ENCODE data around the gene CDK11A. TPM values are rescaled to one million over a fixed set of nuclear protein-coding genes. Genes with fewer than 3 reads are reported as not detected.

CDK11A gene
- total RNA-seq, 1 experiment from 2014 or later = 36.2 TPM

GRCh38 chr1:1755426-1755825 is 31.3 kb upstream of the CDK11A start:
- H3K4me1 Mint-ChIP-seq (ENCODE audit: low read depth, unreplicated experiment) = peaks cover 27% of the 10 kb centered on the region
- H3K4me3 Mint-ChIP-seq (ENCODE audit: low read depth, unreplicated experiment) = no peak overlapping the region
- peaks cover 34% of the 10 kb centered on the region for H3K36me3 Mint-ChIP-seq (ENCODE audit: insufficient read depth, unreplicated experiment)
- intact Hi-C loops (cut with micrococcal nuclease; ENCODE audit: unreplicated experiment) = no loop called here
- H3K27ac Mint-ChIP-seq (ENCODE audit: unreplicated experiment) = no peak overlapping the region
- TF ChIP-seq CTCF (IDR thresholded peaks at IDR 0.05; ENCODE audit: unreplicated experiment) = no peak
- no peaks in the 10 kb centered on the region for H3K27me3 Mint-ChIP-seq (ENCODE audit: unreplicated experiment)
- CTCF ChIA-PET = no interaction called here
- BruUV-seq (replicated peaks) = no TSS peak
- DNase-seq = no peak
- H3K9me3 Mint-ChIP-seq (ENCODE audit: low read depth, unreplicated experiment) = no peaks in the 10 kb centered on the region

GRCh38 chr1:1754051-1754815 is 30.1 kb upstream of the CDK11A start:
- BruUV-seq (replicated peaks) = no TSS peak
- peaks cover 19% of the 10 kb centered on the region for H3K4me1 Mint-ChIP-seq (ENCODE audit: low read depth, unreplicated experiment)
- no peak overlapping the region for H3K27ac Mint-ChIP-seq (ENCODE audit: unreplicated experiment)
- no peak overlapping the region for H3K4me3 Mint-ChIP-seq (ENCODE audit: low read depth, unreplicated experiment)
- TF ChIP-seq CTCF (IDR thresholded peaks at IDR 0.05; ENCODE audit: unreplicated experiment) = no peak
- no peaks in the 10 kb centered on the region for H3K9me3 Mint-ChIP-seq (ENCODE audit: low read depth, unreplicated experiment)
- peaks cover 26% of the 10 kb centered on the region for H3K36me3 Mint-ChIP-seq (ENCODE audit: insufficient read depth, unreplicated experiment)
- no peaks in the 10 kb centered on the region for H3K27me3 Mint-ChIP-seq (ENCODE audit: unreplicated experiment)
- intact Hi-C loops (cut with micrococcal nuclease; ENCODE audit: unreplicated experiment) = no loop called here
- no peak for DNase-seq
- CTCF ChIA-PET = no interaction called here

GRCh38 chr1:1753607-1754005 is 29.4 kb upstream of the CDK11A start:
- no TSS peak for BruUV-seq (replicated peaks)
- TF ChIP-seq CTCF (IDR thresholded peaks at IDR 0.05; ENCODE audit: unreplicated experiment) = no peak
- Mint-ChIP-seq H3K4me3 (ENCODE audit: low read depth, unreplicated experiment) (no peak overlapping the region), H3K36me3 (ENCODE audit: insufficient read depth, unreplicated experiment) (peaks cover 23% of the 10 kb centered on the region), H3K27me3 (ENCODE audit: unreplicated experiment) (no peaks in the 10 kb centered on the region), H3K9me3 (ENCODE audit: low read depth, unreplicated experiment) (no peaks in the 10 kb centered on the region), H3K27ac (ENCODE audit: unreplicated experiment) (no peak overlapping the region), H3K4me1 (ENCODE audit: low read depth, unreplicated experiment) (peaks cover 13% of the 10 kb centered on the region)
- no peak for DNase-seq
- CTCF ChIA-PET = no interaction called here
- intact Hi-C loops (cut with micrococcal nuclease; ENCODE audit: unreplicated experiment) = no loop called here

GRCh38 chr1:1752636-1753606 is 28.8 kb upstream of the CDK11A start:
- CTCF ChIA-PET = no interaction called here
- Mint-ChIP-seq H3K4me1 (ENCODE audit: low read depth, unreplicated experiment) (peaks cover 6% of the 10 kb centered on the region), H3K36me3 (ENCODE audit: insufficient read depth, unreplicated experiment) (peaks cover 16% of the 10 kb centered on the region), H3K27ac (ENCODE audit: unreplicated experiment) (no peak overlapping the region), H3K4me3 (ENCODE audit: low read depth, unreplicated experiment) (no peak overlapping the region), H3K9me3 (ENCODE audit: low read depth, unreplicated experiment) (no peaks in the 10 kb centered on the region), H3K27me3 (ENCODE audit: unreplicated experiment) (no peaks in the 10 kb centered on the region)
- no peak for TF ChIP-seq CTCF (IDR thresholded peaks at IDR 0.05; ENCODE audit: unreplicated experiment)
- intact Hi-C loops (cut with micrococcal nuclease; ENCODE audit: unreplicated experiment) = no loop called here
- no peak for DNase-seq
- BruUV-seq (replicated peaks) = TSS peak; percentile 26

All from Calu3 (cell line).